OCI-LY1 (cell line): ENCODE measurements around the gene CALML5.

Experiments
- CTCF ChIP-seq: fragments of 200-600 bp; sonication (generic), shearing (Covaris generic); IDR thresholded peaks from 2 replicates; pipeline ENCODE4 v1.5.1; 2017; ENCODE audit warnings: mild to moderate bottlenecking, antibody characterized with exemption, low read length, moderate library complexity, mixed read lengths
- EZH2 ChIP-seq: fragments of 200-600 bp; sonication (generic), shearing (Covaris generic); IDR thresholded peaks from 2 replicates; pipeline ENCODE4 v1.8.0; 2017; ENCODE audit warnings: borderline replicate concordance, mixed run types, mild to moderate bottlenecking, antibody characterized with exemption, low read length, moderate library complexity, mixed read lengths

- TF ChIP-seq EZH2 (no peak), CTCF (no peak)
These were observed at the start of gene CALML5 for GRCh38 chr10:5499493-5500140.
